ENCODE data around the gene RPS2.
"Not testable (repeated sequence)": the region's sequence is repeated elsewhere in the genome, so short reads cannot be mapped to it uniquely, and the experiment has no call there.

Gene RPS2

GRCh38 chr16:1959269-1960039 lies 5.2 kb downstream of the RPS2 start, which contains the start of gene NDUFB10:
Gene NDUFB10 (plus strand): TSS chr16:1959538. CDS start chr16:1959625, 87 bp downstream.
- POLR2A ChIA-PET (ENCODE audit: low non-redundant PET): interaction anchor here (0.6 kb wide), 1 partner anchor 16 kb away, joined by 3 read pairs; no protein-coding TSS in a partner anchor
- peak within 1 kb of the TSS; percentile 94 for H3K27ac ChIP-seq
- CTCF ChIA-PET: no interaction called here
- TF ChIP-seq CTCF (conservative IDR thresholded peaks at IDR 0.05; ENCODE audit: low read depth): peak; percentile 90
- DNase-seq (ENCODE audit: low spot score): no peak

GRCh38 chr16:1958715-1959268 lies 5.8 kb downstream of the RPS2 start:
- ChIA-PET CTCF (no interaction called here), POLR2A (ENCODE audit: low non-redundant PET) (no interaction called here)
- DNase-seq (ENCODE audit: low spot score): no peak
- peak overlapping the region; percentile 94 for H3K27ac ChIP-seq
- TF ChIP-seq CTCF (conservative IDR thresholded peaks at IDR 0.05; ENCODE audit: low read depth): no peak

DNA sequence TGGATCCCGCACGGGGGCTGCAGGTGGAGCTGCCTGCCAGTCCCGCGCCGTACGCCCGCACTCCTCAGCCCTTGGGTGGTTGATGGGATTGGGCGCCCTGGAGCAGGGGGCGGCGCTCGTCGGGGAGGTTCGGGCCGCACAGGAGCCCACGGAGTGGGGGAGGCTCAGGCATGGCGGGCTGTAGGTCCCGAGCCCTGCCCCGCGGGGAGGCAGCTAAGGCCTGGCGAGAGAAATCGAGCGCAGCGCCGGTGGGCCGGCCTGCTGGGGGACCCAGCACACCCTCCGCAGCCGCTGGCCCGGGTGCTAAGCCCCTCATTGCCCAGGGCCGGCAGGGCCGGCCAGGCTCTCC lies 6.5 kb downstream of the RPS2 start:
- POLR2A ChIA-PET (ENCODE audit: low non-redundant PET); CTCF ChIA-PET; DNase-seq (ENCODE audit: low spot score); H3K27ac ChIP-seq: not testable (repeated sequence)

DNA sequence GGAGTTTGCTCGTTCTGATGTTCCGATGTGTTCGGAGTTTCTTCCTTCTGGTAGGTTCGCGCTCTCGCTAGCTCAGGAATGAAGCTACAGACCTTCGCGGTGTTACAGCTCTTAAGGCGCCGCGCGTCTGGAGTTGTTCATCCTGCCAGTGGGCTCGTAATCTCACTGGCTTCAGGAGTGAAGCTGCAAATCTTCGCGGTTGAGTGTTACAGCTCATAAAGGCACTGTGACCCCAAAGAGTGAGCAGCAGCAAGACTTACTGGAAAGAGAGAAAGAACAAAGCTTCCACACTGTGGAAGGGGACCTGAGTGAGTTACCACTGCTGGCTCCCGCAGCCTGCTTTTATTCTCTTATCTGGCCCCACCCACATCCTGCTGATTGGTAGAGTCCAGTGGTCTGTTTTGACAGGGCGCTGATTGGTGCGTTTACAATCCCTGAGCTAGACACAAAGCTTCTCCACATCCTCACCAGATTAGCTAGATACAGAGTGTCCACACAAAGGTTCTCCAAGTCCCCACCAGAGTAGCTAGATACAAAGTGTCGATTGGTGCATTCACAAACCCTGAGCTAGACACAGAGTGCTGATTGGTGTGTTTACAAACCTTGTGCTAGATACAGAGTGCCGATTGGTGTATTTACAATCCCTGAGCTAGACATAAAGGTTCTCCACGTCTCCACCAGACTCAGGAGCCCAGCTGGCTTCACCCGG lies 7.0 kb downstream of the RPS2 start:
- H3K27ac ChIP-seq; POLR2A ChIA-PET (ENCODE audit: low non-redundant PET); DNase-seq (ENCODE audit: low spot score); CTCF ChIA-PET: not testable (repeated sequence)

- no peak overlapping the region for H3K27ac ChIP-seq
- TF ChIP-seq CTCF (conservative IDR thresholded peaks at IDR 0.05; ENCODE audit: low read depth): no peak
- POLR2A ChIA-PET (ENCODE audit: low non-redundant PET): no interaction called here
- no peak for DNase-seq (ENCODE audit: low spot score)
- CTCF ChIA-PET: no interaction called here
Measured at GRCh38 chr16:1953734-1954133, 10.9 kb downstream of the RPS2 start.

DNA sequence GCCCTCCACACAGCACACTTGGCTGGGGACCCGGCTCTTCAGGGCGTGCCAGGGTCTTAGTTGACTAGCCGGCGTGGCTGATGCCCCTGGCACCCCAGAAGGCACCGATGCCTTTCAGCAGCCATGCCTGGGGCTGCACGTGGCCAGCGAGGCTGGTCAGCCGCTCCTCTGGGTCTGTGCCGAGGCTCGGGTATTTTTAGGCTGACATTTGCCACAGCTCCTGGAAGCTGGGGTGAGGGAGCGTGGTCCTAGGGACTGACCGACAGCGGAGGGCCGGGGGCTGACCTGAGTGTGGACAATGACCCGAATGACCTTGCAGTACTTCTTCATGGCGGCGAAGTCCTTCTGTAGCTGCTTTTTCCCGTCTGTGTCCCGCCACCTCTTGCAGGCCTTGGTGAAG lies 14.1 kb downstream of the RPS2 start:
- CTCF ChIA-PET: interaction anchor here (0.6 kb wide), 1 partner anchor 89 kb away, joined by 3 read pairs; no protein-coding TSS in a partner anchor
- TF ChIP-seq CTCF (conservative IDR thresholded peaks at IDR 0.05; ENCODE audit: low read depth): no peak
- no peak for DNase-seq (ENCODE audit: low spot score)
- POLR2A ChIA-PET (ENCODE audit: low non-redundant PET): no interaction called here
- H3K27ac ChIP-seq: peak overlapping the region; percentile 45

GRCh38 chr16:1950047-1950446 lies 14.6 kb downstream of the RPS2 start:
- no peak for DNase-seq (ENCODE audit: low spot score)
- peak overlapping the region; percentile 45 for H3K27ac ChIP-seq
- ChIA-PET CTCF (interaction anchor here (0.6 kb wide), 1 partner anchor 88 kb away, joined by 3 read pairs; no protein-coding TSS in a partner anchor), POLR2A (ENCODE audit: low non-redundant PET) (no interaction called here)
- no peak for TF ChIP-seq CTCF (conservative IDR thresholded peaks at IDR 0.05; ENCODE audit: low read depth)

Data from RWPE1 (cell line).